DOHH2 (cell line): Measurements from ENCODE around the gene HOXB3.

ENCODE experiments used
- H3F3A ChIP-seq: fragments of 200-600 bp; sonication (generic), shearing (Covaris generic); 2 replicates; pipeline ENCODE4 v1.6.0; 2016; ENCODE audit warnings: antibody characterized with exemption, mild to moderate bottlenecking; ENCODE audit not compliant: control insufficient read depth, insufficient read depth
- H3K27ac ChIP-seq: fragments of 200-600 bp; sonication (generic); 2 replicates; pipeline ENCODE4 v1.5.1; 2014; ENCODE audit warnings: low read depth, mild to moderate bottlenecking, low read length, moderate library complexity
- H3K27me3 ChIP-seq: fragments of 200-600 bp; sonication (generic); 2 replicates; pipeline ENCODE4 v1.6.1; 2014; ENCODE audit warnings: mild to moderate bottlenecking, low read length, mixed read lengths; ENCODE audit not compliant: control insufficient read depth
- H3K36me3 ChIP-seq: fragments of 200-600 bp; sonication (generic); 2 replicates; pipeline ENCODE4 v1.6.1; 2014; ENCODE audit warnings: mild to moderate bottlenecking, low read length, moderate library complexity, mixed read lengths; ENCODE audit not compliant: control insufficient read depth
- H3K4me1 ChIP-seq: fragments of 200-600 bp; sonication (generic); 2 replicates; pipeline ENCODE4 v1.6.1; 2014; ENCODE audit warnings: mild to moderate bottlenecking, low read length, mixed read lengths; ENCODE audit not compliant: control insufficient read depth
- H3K4me2 ChIP-seq: fragments of 200-600 bp; sonication (generic); 2 replicates; pipeline ENCODE4 v1.6.0; 2014; ENCODE audit warnings: mild to moderate bottlenecking, low read length, moderate library complexity
- H3K4me3 ChIP-seq: fragments of 200-600 bp; sonication (generic); 2 replicates; pipeline ENCODE4 v1.5.1; 2014; ENCODE audit warnings: mild to moderate bottlenecking, low read length, mixed read lengths
- H3K79me2 ChIP-seq: fragments of 200-600 bp; sonication (generic); 2 replicates; pipeline ENCODE4 v1.6.1; 2014; ENCODE audit warnings: mild to moderate bottlenecking, low read length, mixed read lengths; ENCODE audit not compliant: control insufficient read depth
- H3K9me2 ChIP-seq: fragments of 200-600 bp; sonication (generic); replicated peaks from 2 replicates; pipeline ENCODE4 v1.6.1; 2014; ENCODE audit warnings: mild to moderate bottlenecking, low read length, mixed read lengths; ENCODE audit not compliant: control insufficient read depth
- H3K9me3 ChIP-seq: fragments of 200-600 bp; sonication (generic); 2 replicates; pipeline ENCODE4 v1.6.1; 2014; ENCODE audit warnings: antibody characterized with exemption, low read length, mixed read lengths; ENCODE audit not compliant: control insufficient read depth, insufficient read depth
- H4K20me1 ChIP-seq: fragments of 200-600 bp; sonication (generic); 2 replicates; pipeline ENCODE4 v1.6.0; 2014; ENCODE audit warnings: low read depth, mild to moderate bottlenecking, antibody characterized with exemption, low read length, moderate library complexity; ENCODE audit not compliant: control insufficient read depth, insufficient read depth
- EZH2phosphoT487 ChIP-seq: fragments of 200-600 bp; sonication (generic); IDR thresholded peaks from 2 replicates; pipeline ENCODE4 v1.6.1; 2017; ENCODE audit warnings: borderline replicate concordance, mild to moderate bottlenecking, antibody characterized with exemption, low read length, moderate library complexity, mixed read lengths
- TF ChIP-seq, protein P1 (sequence below): fragments of 200-600 bp; sonication (generic); IDR thresholded peaks from one replicate; pipeline ENCODE4 v1.5.1; 2014; ENCODE audit warnings: antibody characterized with exemption, mild to moderate bottlenecking, low read depth, low read length; ENCODE audit not compliant: poor library complexity, severe bottlenecking

Gene HOXB3

DNA sequence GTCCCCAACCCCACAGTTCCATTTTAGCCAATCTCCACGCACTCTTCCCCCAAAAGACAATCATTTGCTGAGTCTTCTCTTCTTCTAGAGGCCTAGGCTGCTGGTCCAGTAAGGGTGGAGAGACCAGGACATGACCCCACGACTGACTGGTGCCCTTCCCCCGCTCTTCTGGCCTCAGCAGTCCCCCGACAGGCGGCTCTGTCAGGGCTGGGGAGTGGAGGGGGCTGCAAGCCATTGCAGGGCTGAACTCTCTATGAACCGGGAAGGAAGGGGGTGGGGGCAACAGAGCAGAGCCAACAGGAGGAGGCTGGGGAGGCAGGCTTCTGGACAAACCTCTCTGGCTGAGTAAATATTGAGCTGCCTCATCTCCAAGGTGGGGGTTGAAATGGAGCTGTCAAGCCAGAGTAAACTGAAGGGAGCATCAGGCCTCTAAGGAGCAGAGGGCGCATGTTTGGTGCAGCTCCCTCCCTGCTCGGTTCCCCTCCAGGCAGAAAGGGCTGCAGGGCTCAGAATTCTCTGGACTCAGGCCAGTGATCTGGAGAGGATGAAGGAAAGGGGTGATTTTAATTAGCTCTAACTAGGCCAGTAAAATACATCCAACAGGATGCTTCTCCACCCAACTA lies 67.9 kb downstream of the HOXB3 start:
- Histone ChIP-seq H3K4me2 (no peak overlapping the region), H3K4me1 (no peaks in the 10 kb centered on the region), H3F3A (no peaks in the 10 kb centered on the region), H3K9me3 (no peaks in the 10 kb centered on the region), H3K79me2 (no peaks in the 10 kb centered on the region), H3K27ac (no peak overlapping the region), H3K36me3 (no peaks in the 10 kb centered on the region), H4K20me1 (no peaks in the 10 kb centered on the region; the same call in 1 of the 2 replicates), H3K9me2 (no peaks in the 10 kb centered on the region), H3K4me3 (no peak overlapping the region), H3K27me3 (peaks cover 38% of the 10 kb centered on the region)
- TF ChIP-seq EZH2phosphoT487 = no peak

- Histone ChIP-seq H3K79me2 (no peaks in the 10 kb centered on the region), H3K9me3 (no peaks in the 10 kb centered on the region), H3K4me3 (no peak overlapping the region), H3K36me3 (no peaks in the 10 kb centered on the region), H3F3A (no peaks in the 10 kb centered on the region), H3K27me3 (peaks cover 41% of the 10 kb centered on the region), H3K27ac (no peak overlapping the region), H3K4me1 (no peaks in the 10 kb centered on the region), H4K20me1 (no peaks in the 10 kb centered on the region), H3K4me2 (no peak overlapping the region), H3K9me2 (no peaks in the 10 kb centered on the region)
- TF ChIP-seq, protein P1, sequence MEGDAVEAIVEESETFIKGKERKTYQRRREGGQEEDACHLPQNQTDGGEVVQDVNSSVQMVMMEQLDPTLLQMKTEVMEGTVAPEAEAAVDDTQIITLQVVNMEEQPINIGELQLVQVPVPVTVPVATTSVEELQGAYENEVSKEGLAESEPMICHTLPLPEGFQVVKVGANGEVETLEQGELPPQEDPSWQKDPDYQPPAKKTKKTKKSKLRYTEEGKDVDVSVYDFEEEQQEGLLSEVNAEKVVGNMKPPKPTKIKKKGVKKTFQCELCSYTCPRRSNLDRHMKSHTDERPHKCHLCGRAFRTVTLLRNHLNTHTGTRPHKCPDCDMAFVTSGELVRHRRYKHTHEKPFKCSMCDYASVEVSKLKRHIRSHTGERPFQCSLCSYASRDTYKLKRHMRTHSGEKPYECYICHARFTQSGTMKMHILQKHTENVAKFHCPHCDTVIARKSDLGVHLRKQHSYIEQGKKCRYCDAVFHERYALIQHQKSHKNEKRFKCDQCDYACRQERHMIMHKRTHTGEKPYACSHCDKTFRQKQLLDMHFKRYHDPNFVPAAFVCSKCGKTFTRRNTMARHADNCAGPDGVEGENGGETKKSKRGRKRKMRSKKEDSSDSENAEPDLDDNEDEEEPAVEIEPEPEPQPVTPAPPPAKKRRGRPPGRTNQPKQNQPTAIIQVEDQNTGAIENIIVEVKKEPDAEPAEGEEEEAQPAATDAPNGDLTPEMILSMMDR = no peak
- no peak for TF ChIP-seq EZH2phosphoT487
These were observed 69.4 kb downstream of the HOXB3 start for GRCh38 chr17:48520631-48521079.

DNA sequence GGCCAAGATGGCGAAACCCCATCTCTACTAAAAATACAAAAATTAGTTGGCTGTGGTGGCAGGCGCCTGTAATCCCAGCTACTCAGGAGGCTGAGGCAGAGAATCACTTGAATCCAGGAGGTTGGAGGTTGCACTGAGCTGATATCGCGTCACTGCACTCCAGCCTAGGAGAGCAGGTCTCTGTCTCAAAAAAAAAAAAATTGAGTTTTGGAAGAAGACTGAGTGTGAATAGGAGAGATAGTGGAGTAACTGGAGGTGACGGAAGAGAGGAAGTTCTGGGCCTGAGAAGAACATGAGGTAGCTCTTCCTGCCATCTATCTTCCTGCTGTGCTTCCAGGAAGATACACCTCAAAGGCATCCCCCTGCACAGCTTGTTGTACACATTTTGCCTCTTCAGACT lies 70.6 kb downstream of the HOXB3 start:
- H3K36me3 ChIP-seq = no peaks in the 10 kb centered on the region
- H3K27me3 ChIP-seq = peaks cover 48% of the 10 kb centered on the region
- no peak overlapping the region for H3K27ac ChIP-seq
- H3K9me3 ChIP-seq = no peaks in the 10 kb centered on the region
- H4K20me1 ChIP-seq = no peaks in the 10 kb centered on the region
- H3K4me2 ChIP-seq = no peak overlapping the region
- no peaks in the 10 kb centered on the region for H3F3A ChIP-seq
- no peak for TF ChIP-seq EZH2phosphoT487
- TF ChIP-seq, protein P1 = no peak
- H3K4me3 ChIP-seq = no peak overlapping the region
- no peaks in the 10 kb centered on the region for H3K4me1 ChIP-seq
- H3K79me2 ChIP-seq = no peaks in the 10 kb centered on the region
- H3K9me2 ChIP-seq = no peaks in the 10 kb centered on the region

DNA sequence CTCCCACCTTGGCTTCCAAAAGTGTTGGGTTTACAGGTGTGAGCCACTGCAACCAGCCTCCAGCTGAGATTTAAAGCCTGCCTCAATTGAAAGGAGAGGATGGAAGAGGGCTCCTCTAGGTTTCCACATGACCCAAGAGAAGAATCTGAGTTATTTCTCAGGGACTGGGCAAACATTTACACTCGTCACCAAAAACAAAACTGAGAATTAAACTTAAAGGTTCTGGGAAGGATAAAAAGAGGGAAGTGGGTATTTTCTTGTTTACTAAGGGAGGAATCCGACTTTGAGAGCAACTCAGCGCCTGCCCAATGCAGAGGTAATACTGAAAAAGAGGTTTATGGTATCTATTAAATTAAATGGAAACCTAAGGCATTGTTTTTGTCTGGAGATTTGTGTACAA lies 72.6 kb downstream of the HOXB3 start:
- Histone ChIP-seq H3K9me2 (no peaks in the 10 kb centered on the region), H4K20me1 (0 out of 2 replicates have a peak, but pooled peaks cover 2% of the 10 kb centered on the region), H3K79me2 (no peaks in the 10 kb centered on the region), H3K27ac (no peak overlapping the region), H3K4me1 (no peaks in the 10 kb centered on the region), H3K9me3 (no peaks in the 10 kb centered on the region), H3K36me3 (no peaks in the 10 kb centered on the region), H3F3A (no peaks in the 10 kb centered on the region), H3K4me2 (no peak overlapping the region), H3K27me3 (peaks cover 42% of the 10 kb centered on the region), H3K4me3 (no peak overlapping the region)
- TF ChIP-seq, protein P1 = no peak
